ENCODE results near the gene NECTIN1.

DNA sequence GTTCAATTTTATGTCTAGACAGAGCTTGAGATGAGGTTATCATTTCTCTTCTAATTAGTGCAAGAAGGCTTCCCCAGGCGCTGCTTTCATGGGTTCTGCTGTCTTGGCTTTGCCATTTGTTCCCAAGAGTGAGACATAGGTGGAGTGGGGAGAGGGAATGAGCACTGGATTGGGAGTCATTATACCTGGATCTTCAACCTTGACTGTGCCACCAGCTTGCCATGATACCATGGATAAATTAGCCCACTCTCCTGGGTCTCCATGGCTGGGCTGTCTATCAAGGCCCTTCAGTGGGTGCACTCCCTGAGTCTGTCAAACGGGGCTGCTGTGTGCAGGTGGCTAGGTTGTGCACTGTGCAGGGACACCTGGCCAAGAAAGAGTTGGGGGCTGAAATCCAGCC lies 15.6 kb upstream of the NECTIN1 start:
- TF ChIP-seq, protein P1, sequence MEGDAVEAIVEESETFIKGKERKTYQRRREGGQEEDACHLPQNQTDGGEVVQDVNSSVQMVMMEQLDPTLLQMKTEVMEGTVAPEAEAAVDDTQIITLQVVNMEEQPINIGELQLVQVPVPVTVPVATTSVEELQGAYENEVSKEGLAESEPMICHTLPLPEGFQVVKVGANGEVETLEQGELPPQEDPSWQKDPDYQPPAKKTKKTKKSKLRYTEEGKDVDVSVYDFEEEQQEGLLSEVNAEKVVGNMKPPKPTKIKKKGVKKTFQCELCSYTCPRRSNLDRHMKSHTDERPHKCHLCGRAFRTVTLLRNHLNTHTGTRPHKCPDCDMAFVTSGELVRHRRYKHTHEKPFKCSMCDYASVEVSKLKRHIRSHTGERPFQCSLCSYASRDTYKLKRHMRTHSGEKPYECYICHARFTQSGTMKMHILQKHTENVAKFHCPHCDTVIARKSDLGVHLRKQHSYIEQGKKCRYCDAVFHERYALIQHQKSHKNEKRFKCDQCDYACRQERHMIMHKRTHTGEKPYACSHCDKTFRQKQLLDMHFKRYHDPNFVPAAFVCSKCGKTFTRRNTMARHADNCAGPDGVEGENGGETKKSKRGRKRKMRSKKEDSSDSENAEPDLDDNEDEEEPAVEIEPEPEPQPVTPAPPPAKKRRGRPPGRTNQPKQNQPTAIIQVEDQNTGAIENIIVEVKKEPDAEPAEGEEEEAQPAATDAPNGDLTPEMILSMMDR (IDR thresholded peaks at IDR 0.05; ENCODE audit: low read depth, low read length), result no peak
- TF ChIP-seq EZH2phosphoT487 (IDR thresholded peaks at IDR 0.05; ENCODE audit: low read depth), result no peak
